Kidney (tissue), 14 donors: ENCODE data around the gene DHRS11. TPM values are rescaled to one million over a fixed set of nuclear protein-coding genes. Genes with fewer than 3 reads are reported as not detected.

Experiments used
- DNase-seq, 5 donors: peaks; one replicate each; pipeline ENCODE4 v3.0.0-alpha.2; 2013 to 2020
- FAIRE-seq: peaks from 2 replicates; lab custom pipeline; 2012; peaks lifted over from hg19 to GRCh38; lab: Jason Lieb, UNC
- H3K27ac ChIP-seq, 2 donors: one replicate each; pipeline ENCODE4 v1.7.0; 2013; ENCODE audit warnings: low read depth in 2 of 2, low read length in 2 of 2, inconsistent platforms in 1 of 2
- H3K27me3 ChIP-seq: one replicate; pipeline ENCODE4 v1.7.1; 2013; ENCODE audit warnings: low read length, inconsistent platforms; ENCODE audit not compliant: control insufficient read depth, insufficient read depth
- H3K36me3 ChIP-seq, 3 donors: one replicate each; pipeline versions ENCODE4 v1.7.0 to v1.7.1; 2013; ENCODE audit warnings: low read length in 3 of 3, control low read depth in 1 of 3, inconsistent platforms in 1 of 3; ENCODE audit not compliant: insufficient read depth in 3 of 3, control insufficient read depth in 2 of 3
- H3K4me1 ChIP-seq, 3 donors: one replicate each; pipeline versions ENCODE4 v1.7.0 to v1.7.1; 2013; ENCODE audit warnings: low read length in 3 of 3, inconsistent platforms in 1 of 3, low read depth in 1 of 3; ENCODE audit not compliant: control insufficient read depth in 2 of 3, insufficient read depth in 2 of 3
- H3K4me3 ChIP-seq, 3 donors: one replicate each; pipeline versions ENCODE4 v1.7.0 to v1.8.1; 2013; ENCODE audit warnings: low read length in 3 of 3, control low read depth in 1 of 3, inconsistent platforms in 1 of 3
- H3K9ac ChIP-seq, 3 donors: one replicate each; pipeline versions ENCODE4 v1.7.0 to v1.7.1; 2013; ENCODE audit warnings: low read length in 3 of 3, control low read depth in 1 of 3, inconsistent platforms in 1 of 3
- H3K9me3 ChIP-seq, 3 donors: one replicate each; pipeline versions ENCODE4 v1.7.0 to v1.7.1; 2013; ENCODE audit warnings: low read length in 3 of 3, control low read depth in 1 of 3, inconsistent platforms in 1 of 3; ENCODE audit not compliant: control insufficient read depth in 2 of 3, insufficient read depth in 1 of 3
- CTCF ChIP-seq: IDR thresholded peaks from 3 replicates; pipeline ENCODE4 v1.5.1; 2012; ENCODE audit warnings: mild to moderate bottlenecking, moderate library complexity, borderline replicate concordance; ENCODE audit not compliant: insufficient read depth; ENCODE audit errors: extremely low read depth
- intact Hi-C: fragments of 100-400 bp; cut with DNase I; formaldehyde crosslinking; loops from one replicate; pipeline ENCODE4 v1.11.1; 2022
- polyA plus RNA-seq: library from polyadenylated mRNA; stranded (reverse); fragments of 350-450 nt; fragmentation: Illumina TruSeq; extraction: RNeasy Lipid Tissue Mini Kit (QIAGEN cat#74804); gene quantifications from one replicate; pipeline ENCODE4 v1.2.3, GENCODE V29; 2014; ENCODE audit warnings: low read depth, low replicate concordance; ENCODE audit not compliant: insufficient read depth
- total RNA-seq: library from RNA; stranded (reverse); fragmentation: NEBNext Ultra II Directional; extraction: Animal tissue kit (Norgen Biotek cat#: 25700); gene quantifications from one replicate; pipeline ENCODE4 v1.2.1, GENCODE V29; 2021
- donor health status: control.
- donor health status: control.
- donor health status: control.
- donor health status: control.
- donor health status: control.
- donor health status: DM: yes; HTN: yes; CAD: no.
- donor health status: Normal renal cell carcinoma (clear cell type).

The DHRS11 gene
- total and polyA plus RNA-seq, 2 donors from 2014 or later: 11.8 to 40.7 TPM

- no peak for FAIRE-seq
Observed at GRCh38 chr17:36598951-36599401, 7.3 kb downstream of the DHRS11 start.

DNA sequence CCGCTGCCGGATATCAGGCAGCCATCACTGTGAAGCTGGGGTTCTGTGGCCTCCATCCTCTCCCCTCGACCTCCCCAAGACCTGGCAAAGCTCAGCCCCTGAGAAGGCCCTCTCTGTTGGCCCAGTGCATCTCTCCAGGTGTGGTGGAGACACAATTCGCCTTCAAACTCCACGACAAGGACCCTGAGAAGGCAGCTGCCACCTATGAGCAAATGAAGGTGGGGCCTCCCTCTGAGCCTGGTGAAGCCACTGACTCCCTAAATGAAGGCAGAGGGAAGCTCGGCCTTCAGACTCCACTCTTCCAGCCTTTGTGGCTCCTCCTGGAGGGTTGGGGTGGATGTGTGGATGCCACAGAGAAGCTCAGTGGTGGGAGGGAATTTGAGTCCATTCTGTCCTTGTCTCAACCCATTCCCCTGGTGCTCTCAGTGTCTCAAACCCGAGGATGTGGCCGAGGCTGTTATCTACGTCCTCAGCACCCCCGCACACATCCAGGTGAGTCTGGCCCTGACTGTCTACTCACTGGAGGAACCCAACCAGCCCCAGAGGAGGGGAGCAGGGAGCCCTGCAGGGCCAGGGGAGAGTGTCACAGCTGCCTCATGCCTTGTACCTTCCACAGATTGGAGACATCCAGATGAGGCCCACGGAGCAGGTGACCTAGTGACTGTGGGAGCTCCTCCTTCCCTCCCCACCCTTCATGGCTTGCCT lies 8.0 kb downstream of the DHRS11 start:
- Histone ChIP-seq H3K36me3 (no peaks in the 10 kb centered on the region), H3K27me3 (no peaks in the 10 kb centered on the region), H3K9me3 (no peaks in the 10 kb centered on the region), H3K27ac (no peak overlapping the region), H3K9ac (no peak overlapping the region), H3K4me1 (peaks cover 0 to 16% (median 14%) of the 10 kb centered on the region in 3 donors), H3K4me3 (no peak overlapping the region)
- TF ChIP-seq CTCF: no peak
- intact Hi-C loops: no loop called here
- no peak for FAIRE-seq
- DNase-seq: no peak

More at GRCh38 chr17:36598951-36599401, 7.3 kb downstream of the DHRS11 start:
- intact Hi-C loops: no loop called here
- no peak overlapping the region for H3K4me3 ChIP-seq
- H3K27me3 ChIP-seq: no peaks in the 10 kb centered on the region
- H3K9ac ChIP-seq: no peak overlapping the region
- TF ChIP-seq CTCF: no peak
- DNase-seq: no peak
- peaks cover 0 to 14% (median 14%) of the 10 kb centered on the region in 3 donors for H3K4me1 ChIP-seq
- no peak overlapping the region for H3K27ac ChIP-seq
- no peaks in the 10 kb centered on the region for H3K9me3 ChIP-seq
- no peaks in the 10 kb centered on the region for H3K36me3 ChIP-seq

DNA sequence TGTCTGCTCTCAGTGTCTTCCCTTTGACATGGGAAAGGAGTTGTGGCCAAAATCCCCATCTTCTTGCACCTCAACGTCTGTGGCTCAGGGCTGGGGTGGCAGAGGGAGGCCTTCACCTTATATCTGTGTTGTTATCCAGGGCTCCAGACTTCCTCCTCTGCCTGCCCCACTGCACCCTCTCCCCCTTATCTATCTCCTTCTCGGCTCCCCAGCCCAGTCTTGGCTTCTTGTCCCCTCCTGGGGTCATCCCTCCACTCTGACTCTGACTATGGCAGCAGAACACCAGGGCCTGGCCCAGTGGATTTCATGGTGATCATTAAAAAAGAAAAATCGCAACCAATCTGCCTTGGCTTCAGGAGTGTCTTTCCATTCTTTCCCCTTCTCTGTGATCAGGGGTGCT lies 8.8 kb downstream of the DHRS11 start:
- Histone ChIP-seq H3K9ac (peak overlapping the region in 2 of 3 donors; percentile 50 to 86), H3K9me3 (no peaks in the 10 kb centered on the region), H3K4me1 (peaks cover 0 to 16% (median 14%) of the 10 kb centered on the region in 3 donors), H3K27me3 (no peaks in the 10 kb centered on the region), H3K4me3 (peak overlapping the region in 1 of 3 donors; percentile 96), H3K27ac (no peak overlapping the region), H3K36me3 (no peaks in the 10 kb centered on the region)
- FAIRE-seq (no peak), DNase-seq (no peak)
- intact Hi-C loops: no loop called here
- TF ChIP-seq CTCF: no peak
